Activated naive CD4-positive, alpha-beta T cell treated with Interleukin-2 at 50 U/mL for 16 hours (primary cell): ENCODE measurements around the gene NUP62.
A peak's percentile ranks its signal among the peaks of the same experiment; 100 is the strongest.

Source experiments
- DNase-seq: peaks from one replicate; pipeline ENCODE4 v3.0.0-alpha.2; 2020

Gene NUP62

DNA sequence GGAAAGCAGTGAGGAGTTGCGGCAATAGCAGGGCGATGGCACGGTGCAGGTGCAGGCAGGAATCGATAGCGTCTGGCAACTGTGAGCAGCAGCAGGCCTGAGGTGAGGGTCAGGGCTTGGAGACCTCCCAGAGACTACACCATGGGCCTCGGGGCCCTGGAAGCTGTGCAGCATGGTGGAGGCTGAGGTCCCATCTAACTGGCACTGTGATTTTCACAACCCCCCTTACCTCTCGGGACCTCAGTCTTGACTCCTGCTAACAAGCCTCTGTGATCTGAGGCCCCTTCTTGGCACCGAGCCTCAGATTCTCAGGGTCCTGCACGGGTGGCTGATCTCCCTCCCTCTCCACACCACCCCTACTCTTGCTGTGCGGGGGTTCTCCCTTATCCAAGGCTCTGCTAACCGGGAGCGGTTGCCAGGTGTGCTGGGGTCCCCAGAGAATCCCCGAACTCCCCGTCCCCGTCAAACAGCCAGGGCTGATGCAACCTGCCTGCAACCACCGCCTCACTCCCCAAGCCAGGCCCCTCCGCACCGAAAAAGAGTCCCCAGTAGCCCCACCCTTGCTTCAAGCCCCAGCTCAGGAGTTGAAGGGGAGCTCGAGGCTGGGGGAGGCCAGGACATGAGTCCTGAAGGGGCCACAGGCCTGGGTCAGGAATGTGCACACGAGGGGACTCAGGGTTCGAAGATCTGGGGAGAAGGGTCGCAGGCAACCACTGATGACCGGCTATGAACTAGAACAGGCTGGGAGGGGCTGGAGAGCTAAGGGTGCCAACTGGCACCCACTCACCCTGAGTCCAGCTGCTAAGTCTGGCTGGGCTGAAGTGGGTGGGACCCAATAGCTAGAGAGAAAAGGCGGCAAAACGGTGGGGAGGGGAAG lies 5.1 kb downstream of the NUP62 start:
- DNase-seq, result no peak

DNA sequence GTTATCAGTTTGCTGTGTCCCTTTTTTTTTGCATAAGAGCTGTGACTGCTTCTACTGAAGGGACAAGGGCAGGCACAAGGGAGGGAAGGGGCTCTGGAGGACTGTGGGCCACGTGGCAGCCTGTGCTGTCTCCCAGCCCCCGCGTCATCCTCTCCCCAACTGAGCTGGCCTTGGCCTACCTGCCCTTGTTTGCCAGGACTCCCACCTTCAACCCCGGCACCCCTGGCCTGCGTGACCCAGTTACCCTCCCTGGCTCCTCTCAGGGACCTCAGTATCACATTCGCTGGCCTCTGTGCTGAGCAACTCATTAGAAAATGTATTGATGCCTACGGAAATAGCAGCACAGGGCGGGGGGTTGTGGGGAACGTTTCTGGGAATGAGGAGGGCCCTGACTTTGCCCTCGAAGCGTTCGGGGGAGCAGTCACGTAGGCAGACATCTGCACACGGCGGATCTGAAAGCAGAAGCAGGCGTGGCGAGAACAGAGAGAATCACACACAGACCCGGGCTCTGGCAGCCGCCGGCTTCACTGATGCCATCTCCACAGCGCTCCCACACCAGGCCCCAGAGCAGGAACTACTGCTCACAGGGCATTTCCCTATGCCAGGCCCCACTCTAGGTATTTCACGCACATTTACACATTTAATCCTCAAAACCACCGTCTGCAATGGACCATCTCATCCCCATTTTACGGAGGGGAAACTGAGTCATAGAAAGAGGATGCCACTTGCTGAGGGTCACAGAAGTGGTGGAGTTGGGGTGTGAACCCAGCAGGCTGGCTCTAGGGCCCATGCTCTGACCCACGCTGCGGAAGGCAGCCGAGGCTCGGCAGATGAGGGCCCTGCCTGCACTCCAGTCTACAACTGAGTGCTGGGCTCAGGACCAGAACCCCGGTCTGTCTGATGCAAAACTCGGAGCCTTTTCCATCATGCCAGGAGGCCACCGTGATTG lies 6.0 kb downstream of the NUP62 start:
- no peak for DNase-seq

- DNase-seq, result no peak
These were observed 7.2 kb downstream of the NUP62 start for GRCh38 chr19:49921871-49922795.

- no peak for DNase-seq
These were observed 8.5 kb downstream of the NUP62 start for GRCh38 chr19:49920624-49921363.

DNA sequence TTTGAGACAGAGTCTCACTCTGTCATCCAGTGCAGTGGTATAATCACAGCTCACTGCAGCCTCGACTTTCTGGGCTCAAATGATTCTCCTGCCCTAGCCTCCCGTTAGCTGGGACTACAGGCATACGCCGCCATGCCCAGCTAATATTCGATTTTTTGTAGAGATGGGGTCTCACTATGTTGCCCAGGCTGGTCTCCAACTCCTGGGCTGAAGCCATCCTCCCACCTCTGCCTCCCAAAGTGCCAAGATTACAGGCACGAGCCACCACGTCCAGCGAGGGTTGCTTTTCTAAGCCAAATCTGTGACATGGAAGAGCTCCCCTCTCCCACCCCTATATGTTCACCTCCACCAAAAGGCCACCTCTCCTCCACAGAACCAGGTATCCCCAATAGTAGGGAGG lies 11.2 kb downstream of the NUP62 start:
- no peak for DNase-seq

- DNase-seq, result no peak
These were observed 12.2 kb downstream of the NUP62 start for GRCh38 chr19:49916839-49917733.

DNA sequence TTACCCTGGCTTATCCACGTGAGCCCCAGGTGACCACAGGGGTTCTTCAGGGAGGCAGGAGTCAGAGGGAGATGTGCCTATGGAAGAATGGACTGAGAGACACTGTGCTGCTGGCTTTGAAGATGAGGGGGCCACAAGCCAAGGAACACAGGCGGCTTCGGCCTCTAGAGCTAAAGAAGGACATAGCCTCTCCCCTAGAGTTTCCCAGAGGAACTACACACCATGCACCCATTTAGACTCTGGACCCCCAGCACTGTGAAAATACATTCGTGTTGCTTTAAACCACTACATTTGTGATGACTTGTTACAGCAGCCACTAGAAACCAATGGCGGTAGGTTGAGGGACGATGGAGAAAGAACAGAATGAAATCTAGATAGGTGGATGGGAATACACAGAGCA lies 14.0 kb downstream of the NUP62 start:
- DNase-seq, result no peak

- no peak for DNase-seq
These were observed 15.6 kb downstream of the NUP62 start for GRCh38 chr19:49913720-49914119.

- no peak for DNase-seq
These were observed 16.2 kb downstream of the NUP62 start for GRCh38 chr19:49912965-49913685.

- peak; percentile 31 for DNase-seq
These were observed 17.7 kb downstream of the NUP62 start for GRCh38 chr19:49911381-49912145.

- no peak for DNase-seq
These were observed 19.1 kb downstream of the NUP62 start for GRCh38 chr19:49910179-49910578.

DNA sequence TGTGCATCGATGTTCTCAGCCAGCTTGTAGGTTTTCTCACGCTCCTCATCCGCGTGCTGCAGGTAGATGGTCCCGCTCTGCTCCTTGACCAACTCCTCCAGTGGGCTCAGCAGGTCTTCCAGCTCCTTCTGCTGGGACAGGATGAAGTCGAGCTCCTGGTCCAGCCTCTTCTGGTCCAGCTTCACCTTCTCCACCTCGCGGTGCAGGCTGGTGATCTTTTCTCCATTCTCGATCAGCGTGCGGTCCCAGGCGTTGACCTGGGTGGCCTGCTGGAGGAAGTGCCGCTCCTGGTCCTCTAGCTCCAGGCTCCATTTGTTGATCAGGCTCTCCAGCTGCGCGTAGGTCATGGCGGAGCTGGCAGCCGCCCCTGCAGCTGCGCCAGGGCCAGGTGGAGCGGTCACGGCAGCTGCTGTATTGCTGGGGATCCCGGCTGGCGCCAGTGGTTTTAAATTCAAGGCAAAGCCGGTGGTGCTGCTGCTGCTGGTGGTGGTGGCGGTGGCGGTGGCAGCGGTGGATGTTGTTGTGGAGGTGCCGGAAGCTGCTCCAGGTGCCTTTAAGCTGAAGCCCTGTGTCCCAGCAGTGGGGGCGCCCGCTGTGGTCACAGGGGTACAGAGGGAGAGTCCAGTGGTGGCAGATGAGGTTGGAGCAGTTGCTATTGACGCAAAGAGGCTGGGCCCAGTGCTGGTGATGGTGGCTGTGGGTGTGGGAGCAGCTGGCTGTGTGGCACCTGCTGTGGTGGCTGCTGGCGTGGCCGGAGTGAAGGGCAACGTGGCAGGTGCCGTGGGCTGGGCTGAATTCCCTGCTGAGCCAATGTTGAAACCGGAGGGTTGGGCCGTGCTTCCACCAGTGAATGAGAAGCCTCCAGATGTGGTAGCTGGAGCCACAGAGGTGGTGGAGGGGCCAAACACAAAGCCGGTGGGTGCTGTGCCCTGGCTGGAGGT lies 20.6 kb downstream of the NUP62 start:
- DNase-seq, result no peak

- no peak for DNase-seq
These were observed 21.4 kb downstream of the NUP62 start for GRCh38 chr19:49907745-49908446.

GRCh38 chr19:49906879-49907564 lies 22.3 kb downstream of the NUP62 start:
- no peak for DNase-seq

- DNase-seq, result no peak
These were observed 25.2 kb downstream of the NUP62 start for GRCh38 chr19:49904136-49904535.

GRCh38 chr19:49896863-49897621 lies 32.3 kb downstream of the NUP62 start, which contains the start of gene IL4I1:
TSS of gene IL4I1 (minus strand) at chr19:49896887. CDS start at chr19:49896160, 727 bp downstream.
- DNase-seq, result peak; percentile 74
